GM19240 (cell line): ENCODE data around the gene KANK3.
"Not testable (repeated sequence)": the region's sequence is repeated elsewhere in the genome, so short reads cannot be mapped to it uniquely, and the experiment has no call there.

Experiments
- DNase-seq: peaks from one replicate; pipeline ENCODE4 v3.0.0; 2011; ENCODE audit warnings: low spot score; ENCODE audit not compliant: insufficient read length

KANK3 gene

GRCh38 chr19:8320564-8321066 is 22.4 kb downstream of the KANK3 start:
- no peak for DNase-seq

DNA sequence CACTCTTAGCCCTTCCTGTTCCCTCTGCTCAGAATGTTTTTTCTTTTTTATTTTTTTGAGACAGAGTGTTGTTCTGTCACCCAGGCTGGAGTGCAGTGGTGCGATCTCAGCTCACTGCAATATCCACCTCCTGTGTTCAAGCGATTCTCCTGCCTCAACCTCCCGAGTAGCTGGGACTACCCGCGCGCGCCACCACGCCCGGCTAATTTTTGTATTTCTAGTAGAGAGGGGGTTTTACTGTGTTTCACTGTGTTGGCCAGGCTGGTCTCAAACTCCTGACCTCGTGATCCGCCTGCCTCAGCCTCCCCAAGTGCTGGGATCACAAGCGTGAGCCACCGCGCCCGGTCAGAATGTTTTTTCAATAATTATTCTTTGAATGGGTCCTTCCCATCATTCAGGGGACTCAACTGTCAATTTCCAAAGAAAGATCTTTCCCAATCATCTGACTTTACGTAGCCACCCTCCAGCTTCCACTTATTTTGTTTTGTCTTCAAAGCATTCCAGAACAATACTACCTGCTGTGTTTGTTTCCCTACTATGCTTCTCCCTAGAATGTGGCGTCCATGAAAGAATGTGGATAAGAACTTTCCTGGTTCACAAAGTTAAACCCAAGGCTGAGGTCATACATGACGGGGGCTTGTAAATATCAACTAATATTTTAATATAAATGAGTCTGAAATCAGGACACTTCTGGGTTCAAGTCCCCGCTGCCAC is 23.1 kb downstream of the KANK3 start:
- no peak for DNase-seq

- DNase-seq, result not testable (repeated sequence)
Observed at GRCh38 chr19:8318835-8319234, 24.2 kb downstream of the KANK3 start.

DNA sequence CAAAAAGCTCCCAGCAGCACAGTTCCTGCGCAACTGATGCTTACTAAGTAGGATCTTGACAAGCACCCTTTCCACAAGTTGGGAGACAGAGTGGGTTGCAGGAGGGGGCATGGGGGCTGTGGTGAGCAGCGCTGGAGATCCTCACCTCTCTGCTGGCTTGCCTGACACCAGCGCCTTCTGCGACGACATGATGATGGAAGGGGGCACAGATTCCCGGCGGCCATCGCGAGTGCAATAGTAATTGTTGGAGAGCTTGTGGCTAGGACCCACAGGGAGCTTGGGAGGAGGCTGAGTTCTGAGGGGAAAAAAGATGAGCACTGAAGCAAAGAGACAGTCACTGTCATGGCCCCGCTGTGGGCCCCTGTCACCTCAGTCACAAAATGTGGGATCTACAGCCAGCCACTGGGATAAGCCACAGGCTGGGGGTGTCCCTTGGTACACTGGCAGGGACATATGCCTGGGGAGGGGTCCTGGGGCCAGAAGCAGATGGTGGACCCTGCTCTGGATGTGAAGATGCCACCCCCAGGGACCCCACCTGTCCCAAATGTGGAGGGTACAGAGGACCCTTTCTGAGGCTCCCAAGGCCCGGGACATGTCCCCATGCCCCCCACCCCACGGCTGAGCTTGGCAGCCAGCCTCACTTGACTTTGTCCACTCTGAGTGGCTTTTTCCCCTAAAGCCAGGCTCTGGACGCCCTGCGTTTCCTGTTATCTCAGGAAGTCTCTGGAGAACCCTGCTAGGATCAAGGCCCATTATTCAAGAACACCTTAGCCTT is 26.5 kb downstream of the KANK3 start:
- DNase-seq, result no peak

GRCh38 chr19:8314981-8315640 is 28.0 kb downstream of the KANK3 start:
- DNase-seq, result not testable (repeated sequence)

DNA sequence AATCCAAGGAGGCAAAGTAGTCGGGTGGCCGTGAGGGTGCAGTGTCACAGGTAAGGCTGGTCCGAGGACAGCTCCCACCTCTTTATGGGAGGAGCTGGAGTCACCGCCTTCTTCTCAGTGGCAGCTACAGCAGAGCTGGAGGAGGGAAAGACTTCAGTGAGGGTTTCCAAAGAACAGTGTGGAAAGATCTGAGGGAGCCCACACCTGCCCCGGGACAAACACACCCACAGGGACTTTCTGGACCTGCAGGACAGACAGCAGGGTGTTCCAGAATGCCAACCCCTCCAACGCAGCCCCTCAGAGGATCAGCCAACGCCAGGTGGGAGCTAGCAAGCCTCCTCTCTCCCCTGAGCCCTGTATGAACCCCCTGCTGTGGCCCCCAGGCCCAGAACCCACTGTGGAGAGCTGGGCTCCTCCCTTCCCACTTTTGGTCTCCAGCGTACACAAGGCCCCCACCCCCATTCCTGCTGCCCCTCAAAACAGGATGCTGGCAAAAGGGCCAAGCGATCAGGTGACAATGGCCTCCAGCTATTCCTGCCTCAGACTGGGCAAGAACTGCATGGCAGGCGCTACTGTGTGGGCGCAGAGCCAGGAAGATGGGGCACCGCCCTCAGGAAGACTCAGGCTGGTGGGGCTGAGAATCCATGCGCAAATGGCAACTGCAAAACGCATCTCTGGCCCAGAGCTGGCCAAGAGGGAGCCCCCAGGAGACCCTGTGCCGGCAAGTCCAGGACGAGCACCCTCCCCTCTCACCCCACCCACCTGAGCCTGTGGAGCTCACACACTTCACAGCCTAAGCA is 31.4 kb downstream of the KANK3 start:
- DNase-seq, result no peak

DNA sequence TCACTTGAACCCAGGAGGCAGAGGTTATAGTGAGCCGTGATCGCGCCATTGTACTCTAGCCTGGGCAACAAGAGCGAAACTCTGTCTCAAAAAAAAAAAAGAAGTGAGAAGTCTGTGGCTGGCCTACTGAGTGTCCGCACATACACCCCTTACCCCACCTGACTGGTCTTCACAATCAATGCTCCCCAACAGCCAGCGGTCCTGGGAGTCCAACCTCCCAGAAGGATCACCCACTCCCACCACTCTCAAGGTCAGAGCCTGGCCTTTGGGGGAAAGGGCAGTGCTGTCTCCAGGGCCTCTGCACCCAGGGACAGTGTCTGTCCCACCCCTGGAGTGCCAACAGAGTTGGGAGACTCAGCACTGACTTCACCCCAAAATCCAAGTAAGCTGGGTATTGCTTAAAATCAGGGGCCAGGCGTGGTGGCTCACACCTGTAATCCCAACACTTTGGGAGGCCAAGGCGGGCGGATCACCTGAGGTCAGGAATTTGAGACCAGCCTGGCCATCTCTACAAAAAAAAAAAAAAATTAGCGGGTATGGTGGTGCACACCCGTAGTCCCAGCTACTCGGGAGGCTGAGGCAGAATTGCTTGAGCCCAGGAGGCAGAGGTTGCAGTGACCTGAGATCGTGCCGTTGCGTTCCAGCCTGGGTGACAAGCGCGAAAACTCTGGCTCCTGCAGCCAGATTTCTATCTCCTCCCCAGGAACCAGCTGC is 32.6 kb downstream of the KANK3 start:
- no peak for DNase-seq

GRCh38 chr19:8308891-8309291 is 34.2 kb downstream of the KANK3 start:
- DNase-seq, result no peak

DNA sequence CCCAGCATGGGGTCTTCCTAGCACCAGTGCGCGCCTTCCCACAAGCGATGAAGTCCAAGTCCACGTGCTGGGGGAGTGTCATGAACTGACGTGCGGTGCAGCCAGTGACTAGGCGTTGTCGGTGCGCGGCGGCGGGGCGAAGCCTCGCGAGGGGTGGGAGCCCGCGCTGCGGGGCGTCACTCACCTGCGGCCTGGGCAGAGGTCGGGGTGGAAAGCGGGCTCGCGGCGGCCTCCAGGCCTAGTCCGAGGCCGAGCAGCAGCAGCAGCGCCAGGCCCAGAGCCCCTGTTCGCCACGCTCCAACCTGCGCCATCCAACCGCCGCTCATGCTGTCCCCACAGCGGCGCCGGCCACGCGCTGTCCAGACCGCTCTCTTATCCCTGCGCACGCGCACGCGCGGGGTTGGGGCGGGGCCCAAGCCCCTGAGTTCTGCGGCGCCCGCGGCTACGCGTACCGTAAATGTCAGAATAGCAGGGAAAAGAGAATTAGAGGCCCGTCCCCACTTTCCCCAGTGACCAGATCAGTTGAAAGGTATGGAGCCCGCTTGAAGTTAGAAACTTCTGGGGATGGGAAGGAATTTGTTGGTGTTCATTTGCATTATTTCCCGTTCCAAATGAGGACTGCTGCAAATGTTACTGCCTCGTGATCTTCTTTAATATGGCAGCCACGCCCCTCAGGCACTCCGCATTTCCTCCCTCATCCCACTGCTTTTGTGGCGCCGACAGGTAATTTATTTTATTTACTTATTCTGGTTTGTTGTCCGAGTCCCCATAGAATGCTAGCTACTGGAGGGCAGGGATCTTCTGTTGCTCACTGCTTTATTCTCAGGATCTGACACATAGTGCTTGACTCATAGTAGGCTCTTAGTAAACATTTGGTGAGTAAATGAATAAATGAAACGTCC is 34.8 kb downstream of the KANK3 start, which contains the start of gene CD320:
Gene CD320, minus strand, starts transcription at position 394 of the 902 bp plus-strand sequence. Its CDS starts 68 bp downstream, at position 326.
- DNase-seq, result peak; percentile 89

DNA sequence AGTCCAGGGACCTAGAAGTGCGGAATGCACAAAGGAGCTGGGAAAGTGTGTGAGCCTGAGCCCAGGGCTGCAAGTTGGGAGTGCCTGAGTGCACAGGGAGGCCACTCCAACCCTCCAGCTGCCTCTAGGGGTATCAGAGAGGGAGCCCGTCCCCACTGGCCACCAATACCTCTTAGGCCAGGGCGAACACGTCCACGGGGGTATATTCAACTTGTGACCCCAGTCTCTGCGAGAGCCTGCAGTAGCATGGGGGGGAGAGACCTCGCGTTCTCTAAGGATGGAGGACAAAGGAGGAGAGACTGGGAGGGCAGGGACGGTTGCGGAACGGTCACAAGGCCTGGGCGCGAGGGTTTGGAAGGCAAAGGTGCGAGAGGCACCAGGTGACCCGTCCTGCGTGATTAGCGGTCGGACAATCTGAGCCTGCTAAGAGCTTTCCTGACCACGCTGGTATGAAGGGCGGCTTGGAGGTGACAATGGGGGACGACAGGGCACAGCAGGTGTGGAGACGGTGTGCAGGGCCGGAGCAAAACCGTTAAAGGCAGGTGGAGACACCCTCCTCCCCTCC is 35.6 kb downstream of the KANK3 start:
- no peak for DNase-seq

- DNase-seq, result no peak
Observed at GRCh38 chr19:8306235-8307054, 36.6 kb downstream of the KANK3 start.

- DNase-seq, result no peak
Observed at GRCh38 chr19:8305798-8306197, 37.3 kb downstream of the KANK3 start.

GRCh38 chr19:8304841-8305621 is 38.0 kb downstream of the KANK3 start:
- no peak for DNase-seq

- DNase-seq, result no peak
Observed at GRCh38 chr19:8302734-8303133, 40.3 kb downstream of the KANK3 start.

- DNase-seq, result no peak
Observed at GRCh38 chr19:8302357-8302691, 40.7 kb downstream of the KANK3 start.

DNA sequence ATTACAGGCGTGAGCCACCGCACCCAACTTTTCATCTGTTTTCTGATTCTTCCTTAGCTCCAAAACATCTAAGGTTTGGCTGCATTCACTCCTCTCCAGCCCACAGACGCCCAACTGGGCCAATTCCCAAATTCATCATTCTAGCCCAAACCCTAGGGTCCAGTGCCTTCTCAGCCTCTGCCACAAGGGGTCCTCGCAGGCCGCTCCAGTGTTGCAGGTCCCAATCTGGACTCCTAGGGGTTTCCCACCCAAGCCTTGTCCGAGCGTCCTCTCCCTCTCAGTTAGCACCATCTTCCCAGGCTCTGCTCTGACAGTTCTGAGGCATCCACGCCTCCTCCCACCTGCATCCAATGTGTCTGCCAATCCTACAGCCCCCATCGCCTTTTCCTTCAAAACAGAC is 51.7 kb downstream of the KANK3 start:
- not testable (repeated sequence) for DNase-seq

DNA sequence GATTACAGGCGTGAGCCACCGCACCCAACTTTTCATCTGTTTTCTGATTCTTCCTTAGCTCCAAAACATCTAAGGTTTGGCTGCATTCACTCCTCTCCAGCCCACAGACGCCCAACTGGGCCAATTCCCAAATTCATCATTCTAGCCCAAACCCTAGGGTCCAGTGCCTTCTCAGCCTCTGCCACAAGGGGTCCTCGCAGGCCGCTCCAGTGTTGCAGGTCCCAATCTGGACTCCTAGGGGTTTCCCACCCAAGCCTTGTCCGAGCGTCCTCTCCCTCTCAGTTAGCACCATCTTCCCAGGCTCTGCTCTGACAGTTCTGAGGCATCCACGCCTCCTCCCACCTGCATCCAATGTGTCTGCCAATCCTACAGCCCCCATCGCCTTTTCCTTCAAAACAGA is 66.6 kb downstream of the KANK3 start:
- DNase-seq, result not testable (repeated sequence)
